SK-N-SH treated with all-trans-retinoic acid at 6 μM for 48 hours (cell line): ENCODE data around the gene IRF2BPL.

Experiments
- CREB5 ChIP-seq: fragments of 250-450 bp; sonication (Bioruptor Pico); IDR thresholded peaks from 2 replicates; pipeline ENCODE4 v1.5.1; 2020; ENCODE audit warnings: low read depth, mild to moderate bottlenecking, moderate library complexity
- CSRNP3 ChIP-seq: fragments of 250-450 bp; sonication (Bioruptor Pico); IDR thresholded peaks from 2 replicates; pipeline ENCODE4 v1.5.1; 2021; ENCODE audit warnings: mild to moderate bottlenecking, moderate library complexity
- ESRRG ChIP-seq: fragments of 250-450 bp; sonication (Bioruptor Pico); IDR thresholded peaks from 2 replicates; pipeline ENCODE4 v1.6.1; 2021; ENCODE audit warnings: mild to moderate bottlenecking
- ISL1 ChIP-seq: fragments of 250-450 bp; sonication (Bioruptor Pico); IDR thresholded peaks from 2 replicates; pipeline ENCODE4 v2.1.2; 2022; ENCODE audit warnings: mild to moderate bottlenecking, moderate library complexity
- PATZ1 ChIP-seq: fragments of 250-450 bp; sonication (Bioruptor Pico); IDR thresholded peaks from 2 replicates; pipeline ENCODE4 v1.8.0; 2020; ENCODE audit warnings: mild to moderate bottlenecking, moderate library complexity, borderline replicate concordance
- POU6F1 ChIP-seq: fragments of 250-450 bp; sonication (Bioruptor Pico); IDR thresholded peaks from 2 replicates; pipeline ENCODE4 v1.8.0; 2021; ENCODE audit warnings: low read depth, mild to moderate bottlenecking, moderate library complexity, borderline replicate concordance
- RARB ChIP-seq: fragments of 250-450 bp; sonication (Bioruptor Pico); IDR thresholded peaks from 2 replicates; pipeline ENCODE4 v1.8.0; 2021; ENCODE audit warnings: mild to moderate bottlenecking, moderate library complexity
- TCF4 ChIP-seq: fragments of 250-450 bp; sonication (Bioruptor Pico); IDR thresholded peaks from 2 replicates; pipeline ENCODE4 v1.8.0; 2021; ENCODE audit warnings: mild to moderate bottlenecking, moderate library complexity, borderline replicate concordance
- TOX ChIP-seq: fragments of 250-450 bp; sonication (Bioruptor Pico); IDR thresholded peaks from 2 replicates; pipeline ENCODE4 v1.8.0; 2021; ENCODE audit warnings: mild to moderate bottlenecking, moderate library complexity, borderline replicate concordance
- TSHZ2 ChIP-seq: fragments of 250-450 bp; sonication (Bioruptor Pico); IDR thresholded peaks from 2 replicates; pipeline ENCODE4 v1.5.0; 2020; ENCODE audit warnings: mild to moderate bottlenecking, moderate library complexity
- ZC3H10 ChIP-seq: fragments of 250-450 bp; sonication (Bioruptor Pico); IDR thresholded peaks from 2 replicates; pipeline ENCODE4 v1.5.1; 2021; ENCODE audit warnings: mild to moderate bottlenecking, moderate library complexity
- ZFP3 ChIP-seq: fragments of 250-450 bp; sonication (Bioruptor Pico); IDR thresholded peaks from 2 replicates; pipeline ENCODE4 v1.5.0; 2020; ENCODE audit warnings: mild to moderate bottlenecking, moderate library complexity
- ZFP30 ChIP-seq: fragments of 450-650 bp; formaldehyde crosslinking; IDR thresholded peaks from 2 replicates; pipeline ENCODE4 v1.5.0; 2022; ENCODE audit warnings: mild to moderate bottlenecking, moderate library complexity
- ZNF8 ChIP-seq: fragments of 450-650 bp; formaldehyde crosslinking; IDR thresholded peaks from 2 replicates; pipeline ENCODE4 v1.5.0; 2020; ENCODE audit warnings: mild to moderate bottlenecking, moderate library complexity

GRCh38 chr14:77006132-77006531 lies 22.4 kb downstream of the IRF2BPL start:
- TF ChIP-seq ZFP3 (CRISPR knock-in tag) (no peak), ZC3H10 (CRISPR knock-in tag) (no peak), ZNF8 (CRISPR knock-in tag) (no peak), POU6F1 (no peak), PATZ1 (CRISPR knock-in tag) (no peak), CSRNP3 (CRISPR knock-in tag) (no peak), ESRRG (CRISPR knock-in tag) (no peak), ZFP30 (no peak), TOX (no peak), TCF4 (CRISPR knock-in tag) (no peak), ISL1 (CRISPR knock-in tag) (no peak), CREB5 (CRISPR knock-in tag) (no peak), TSHZ2 (CRISPR knock-in tag) (no peak), RARB (CRISPR knock-in tag) (no peak)
